HEK293 (cell line): ENCODE results near the gene MAML1.

ENCODE experiments used
- CTCF ChIP-seq: fragments of 450-650 bp; formaldehyde crosslinking; IDR thresholded peaks from 2 replicates; pipeline ENCODE4 v1.5.1; 2016; ENCODE audit warnings: missing biosample characterization, missing genetic modification characterization
- REST ChIP-seq: fragments of 450-650 bp; formaldehyde crosslinking; IDR thresholded peaks from 2 replicates; pipeline ENCODE4 v1.5.1; 2016; ENCODE audit warnings: missing biosample characterization, missing genetic modification characterization
- SP2 ChIP-seq: fragments of 450-650 bp; formaldehyde crosslinking; IDR thresholded peaks from 2 replicates; pipeline ENCODE4 v1.5.1; 2016; ENCODE audit warnings: missing biosample characterization, missing genetic modification characterization
- TRIM28 ChIP-seq: IDR thresholded peaks from 2 replicates; pipeline ENCODE4 v1.6.1; 2011; ENCODE audit warnings: low read length, control low read depth, borderline replicate concordance
- ZBTB49 ChIP-seq: fragments of 450-650 bp; formaldehyde crosslinking; IDR thresholded peaks from 2 replicates; pipeline ENCODE4 v1.5.1; 2016; ENCODE audit warnings: missing biosample characterization, missing genetic modification characterization, low read depth
- ZBTB7A ChIP-seq: fragments of 450-650 bp; formaldehyde crosslinking; IDR thresholded peaks from 2 replicates; pipeline ENCODE4 v1.5.1; 2016; ENCODE audit warnings: low read depth, missing biosample characterization, missing genetic modification characterization
- ZNF239 ChIP-seq: fragments of 450-650 bp; formaldehyde crosslinking; IDR thresholded peaks from 2 replicates; pipeline ENCODE4 v1.5.1; 2016; ENCODE audit warnings: missing biosample characterization, missing genetic modification characterization
- ZNF274 ChIP-seq, 2 experiments: fragments of 200-500 bp in 1 of 2; fragments of 450-650 bp in 1 of 2; sonication (Bioruptor generic) in 1 of 2; formaldehyde crosslinking in 1 of 2; IDR thresholded peaks; 2 replicates each; pipeline versions ENCODE4 v1.5.1 to v1.6.1; 2014 to 2016; ENCODE audit warnings: borderline replicate concordance in 1 of 2, inconsistent platforms in 1 of 2, low read length in 1 of 2, missing biosample characterization in 1 of 2, missing genetic modification characterization in 1 of 2
- ZNF768 ChIP-seq: fragments of 450-650 bp; formaldehyde crosslinking; IDR thresholded peaks from 2 replicates; pipeline ENCODE4 v1.5.1; 2018; ENCODE audit warnings: missing biosample characterization, mild to moderate bottlenecking, missing genetic modification characterization
- TF ChIP-seq, protein P1 (sequence below): fragments of 450-650 bp; IDR thresholded peaks from 2 replicates; pipeline ENCODE4 v1.5.1; 2018; ENCODE audit warnings: missing biosample characterization, missing genetic modification characterization

DNA sequence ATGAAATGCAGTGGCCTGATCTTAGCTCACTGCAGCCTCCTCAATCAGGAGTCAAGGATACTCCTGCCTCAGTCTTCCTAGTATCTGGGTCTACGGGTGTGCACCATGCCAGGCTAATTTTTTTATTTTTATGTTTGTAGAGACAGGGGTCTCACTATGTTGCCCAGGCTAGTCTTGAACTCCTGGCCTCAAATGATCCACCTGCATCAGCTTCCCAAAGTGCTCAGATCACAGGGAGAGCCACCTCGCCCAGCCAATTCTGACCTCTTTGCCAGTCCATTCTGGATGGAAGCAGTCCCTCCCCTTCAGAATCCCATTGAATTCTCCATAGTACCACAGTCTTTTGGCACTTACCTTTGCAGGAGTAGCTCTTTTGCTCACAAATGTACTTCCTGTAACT lies 35.5 kb upstream of the MAML1 start:
- TF ChIP-seq ZBTB49 (tag by site-specific recombination) (no peak), TRIM28 (no peak), ZNF768 (tag by site-specific recombination) (no peak), ZBTB7A (tag by site-specific recombination) (no peak), CTCF (tag by site-specific recombination) (no peak), ZNF274 (IDR thresholded peaks at IDR 0.05; ENCODE audit: low read length) (no peak), ZNF274 (tag by site-specific recombination; IDR thresholded peaks at IDR 0.05; ENCODE audit: borderline replicate concordance) (no peak), REST (tag by site-specific recombination) (no peak), ZNF239 (no peak), SP2 (tag by site-specific recombination) (no peak)
- TF ChIP-seq, protein P1, sequence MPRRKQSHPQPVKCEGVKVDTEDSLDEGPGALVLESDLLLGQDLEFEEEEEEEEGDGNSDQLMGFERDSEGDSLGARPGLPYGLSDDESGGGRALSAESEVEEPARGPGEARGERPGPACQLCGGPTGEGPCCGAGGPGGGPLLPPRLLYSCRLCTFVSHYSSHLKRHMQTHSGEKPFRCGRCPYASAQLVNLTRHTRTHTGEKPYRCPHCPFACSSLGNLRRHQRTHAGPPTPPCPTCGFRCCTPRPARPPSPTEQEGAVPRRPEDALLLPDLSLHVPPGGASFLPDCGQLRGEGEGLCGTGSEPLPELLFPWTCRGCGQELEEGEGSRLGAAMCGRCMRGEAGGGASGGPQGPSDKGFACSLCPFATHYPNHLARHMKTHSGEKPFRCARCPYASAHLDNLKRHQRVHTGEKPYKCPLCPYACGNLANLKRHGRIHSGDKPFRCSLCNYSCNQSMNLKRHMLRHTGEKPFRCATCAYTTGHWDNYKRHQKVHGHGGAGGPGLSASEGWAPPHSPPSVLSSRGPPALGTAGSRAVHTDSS (tag by site-specific recombination): no peak
